Activated CD4-positive, alpha-beta memory T cell treated with anti-CD3 and anti-CD28 coated beads, Interleukin-2, amount 10 ng/mL, durations not matched to agents 7 days and 5 days (primary cell): Measurements from ENCODE around the gene TEX9. TPM values are rescaled to one million over a fixed set of nuclear protein-coding genes. Genes with fewer than 3 reads are reported as not detected.

Experiments used
- CTCF ChIA-PET: fragments of 350-600 bp; sonication (Branson Sonifier 250); formaldehyde crosslinking; loops from one replicate; lab custom pipeline; 2021; ENCODE audit warnings: antibody characterized with exemption, inconsistent platforms; lab: Charles Lee
- POLR2A ChIA-PET: fragments of 350-600 bp; sonication (Branson Sonifier 250); formaldehyde crosslinking; loops from one replicate; lab custom pipeline; 2021; ENCODE audit warnings: antibody characterized with exemption; lab: Charles Lee
- DNase-seq: peaks from one replicate; pipeline ENCODE4 v3.0.0-alpha.2; 2020
- H3K27ac Mint-ChIP-seq: one replicate; pipeline ENCODE4 v1.8.0; 2021; ENCODE audit warnings: mild to moderate bottlenecking, mixed read lengths
- H3K27me3 Mint-ChIP-seq: one replicate; pipeline ENCODE4 v1.8.0; 2021; ENCODE audit warnings: mixed read lengths
- H3K36me3 Mint-ChIP-seq: one replicate; pipeline ENCODE4 v1.8.0; 2021; ENCODE audit warnings: low read depth, mixed read lengths
- H3K4me1 Mint-ChIP-seq: one replicate; pipeline ENCODE4 v1.8.0; 2021; ENCODE audit warnings: mixed read lengths
- H3K4me3 Mint-ChIP-seq: one replicate; pipeline ENCODE4 v1.8.0; 2021; ENCODE audit warnings: mild to moderate bottlenecking, mixed read lengths
- H3K9me3 Mint-ChIP-seq: one replicate; pipeline ENCODE4 v1.8.0; 2021; ENCODE audit warnings: mixed read lengths
- total RNA-seq, 2 experiments: library from RNA; stranded (reverse); gene quantifications; one replicate each; pipeline ENCODE4 v1.2.3, GENCODE V29; 2021

Gene TEX9
- total RNA-seq, 2 experiments from 2014 or later: 0.38 to 0.78 TPM

- Mint-ChIP-seq H3K27ac (no peak overlapping the region), H3K36me3 (no peaks in the 10 kb centered on the region), H3K27me3 (no peaks in the 10 kb centered on the region), H3K4me1 (no peaks in the 10 kb centered on the region), H3K9me3 (no peaks in the 10 kb centered on the region), H3K4me3 (no peak overlapping the region)
- CTCF ChIA-PET: interaction anchor here (1.4 to 2.4 kb wide), 4 partner anchors 11 to 184 kb away, joined by 5 to 12 read pairs (median 10); no protein-coding TSS in a partner anchor
- no peak for DNase-seq
- POLR2A ChIA-PET: no interaction called here
These were observed 63.7 kb downstream of the TEX9 start for GRCh38 chr15:56428821-56429458.

GRCh38 chr15:56432304-56432703, 67.1 kb downstream of the TEX9 start:
- Mint-ChIP-seq H3K4me3 (no peak overlapping the region), H3K27me3 (peaks cover 16% of the 10 kb centered on the region), H3K36me3 (no peaks in the 10 kb centered on the region), H3K9me3 (no peaks in the 10 kb centered on the region), H3K27ac (no peak overlapping the region), H3K4me1 (no peaks in the 10 kb centered on the region)
- DNase-seq: no peak
- ChIA-PET POLR2A (no interaction called here), CTCF (interaction anchor here (0.6 kb wide), 2 partner anchors 383 to 478 kb away, joined by 3 read pairs; no protein-coding TSS in a partner anchor)

DNA sequence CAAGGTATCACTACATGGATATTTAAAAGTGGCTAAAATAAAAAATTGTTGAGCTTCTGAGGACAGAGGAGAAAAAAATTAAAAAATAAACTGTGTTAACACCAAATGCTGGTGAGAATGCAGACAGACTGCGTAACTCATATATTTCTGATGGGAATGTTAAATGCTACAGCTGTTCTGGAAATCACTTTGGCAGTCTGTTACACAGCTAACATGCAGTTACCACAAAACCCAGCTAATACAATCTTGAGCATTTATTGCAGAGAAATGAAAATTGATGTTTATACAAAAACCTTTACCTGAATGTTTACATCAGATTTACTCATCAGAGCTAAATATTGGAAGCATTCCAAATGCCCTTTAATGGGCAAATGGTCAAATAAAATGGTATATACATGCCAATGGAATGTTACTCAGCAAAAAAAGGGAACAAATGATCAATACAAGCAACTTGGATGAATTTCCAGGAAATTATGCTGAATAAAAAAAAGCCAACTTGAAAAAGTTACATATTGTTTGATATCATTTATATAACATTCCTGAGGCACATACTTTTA, 75.1 kb downstream of the TEX9 start:
- Mint-ChIP-seq H3K27ac (no peak overlapping the region), H3K4me1 (no peaks in the 10 kb centered on the region), H3K36me3 (no peaks in the 10 kb centered on the region), H3K9me3 (no peaks in the 10 kb centered on the region), H3K4me3 (no peak overlapping the region), H3K27me3 (peaks cover 26% of the 10 kb centered on the region)
- CTCF ChIA-PET: no interaction called here
- POLR2A ChIA-PET: no interaction called here
- DNase-seq: no peak

DNA sequence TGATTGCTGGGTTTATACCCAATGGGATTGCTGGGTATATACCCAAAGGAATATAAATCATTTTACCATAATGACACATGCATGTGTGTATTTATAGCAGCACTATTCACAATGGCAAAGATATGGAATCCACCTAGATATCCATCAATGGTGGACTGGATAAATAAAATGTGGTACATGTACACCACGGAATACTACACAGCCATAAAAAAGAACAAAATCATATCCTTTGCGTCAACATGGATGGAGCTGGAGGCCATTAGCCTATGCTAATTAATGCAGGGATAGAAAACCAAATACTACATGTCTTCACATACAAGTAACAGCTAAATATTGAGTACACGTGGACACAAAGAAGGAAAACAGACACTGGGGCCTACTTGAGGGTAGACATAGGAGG, 77.1 kb downstream of the TEX9 start:
- H3K27ac Mint-ChIP-seq: no peak overlapping the region
- POLR2A ChIA-PET: no interaction called here

DNA sequence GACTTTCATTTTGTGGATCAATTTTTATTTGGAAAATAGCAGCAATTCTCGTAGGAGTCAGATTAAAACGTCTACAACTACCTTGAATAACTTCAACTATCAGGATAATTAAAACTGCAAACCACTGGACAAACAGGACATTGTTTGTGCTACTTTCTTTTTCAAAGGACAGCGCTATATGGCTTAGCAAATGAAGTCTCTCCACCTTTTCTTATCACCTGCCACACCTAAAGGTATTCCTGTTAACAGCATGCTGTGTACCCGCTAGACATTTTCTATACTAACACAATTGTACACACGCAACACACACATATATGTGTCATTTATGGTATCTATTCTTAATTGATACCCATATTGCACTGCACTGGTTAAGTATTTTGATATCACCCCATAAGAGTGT, 80.5 kb downstream of the TEX9 start:
- peaks cover 12% of the 10 kb centered on the region for H3K27me3 Mint-ChIP-seq
- ChIA-PET POLR2A (no interaction called here), CTCF (no interaction called here)
- no peak overlapping the region for H3K27ac Mint-ChIP-seq
- DNase-seq: no peak
- no peaks in the 10 kb centered on the region for H3K4me1 Mint-ChIP-seq
- no peaks in the 10 kb centered on the region for H3K36me3 Mint-ChIP-seq
- H3K4me3 Mint-ChIP-seq: no peak overlapping the region
- H3K9me3 Mint-ChIP-seq: no peaks in the 10 kb centered on the region

More for the DNA sequence above, 77.1 kb downstream of the TEX9 start:
- H3K36me3 Mint-ChIP-seq: no peaks in the 10 kb centered on the region
- CTCF ChIA-PET: no interaction called here
- H3K4me3 Mint-ChIP-seq: no peak overlapping the region
- no peak for DNase-seq
- peaks cover 18% of the 10 kb centered on the region for H3K27me3 Mint-ChIP-seq
- H3K4me1 Mint-ChIP-seq: no peaks in the 10 kb centered on the region
- no peaks in the 10 kb centered on the region for H3K9me3 Mint-ChIP-seq

DNA sequence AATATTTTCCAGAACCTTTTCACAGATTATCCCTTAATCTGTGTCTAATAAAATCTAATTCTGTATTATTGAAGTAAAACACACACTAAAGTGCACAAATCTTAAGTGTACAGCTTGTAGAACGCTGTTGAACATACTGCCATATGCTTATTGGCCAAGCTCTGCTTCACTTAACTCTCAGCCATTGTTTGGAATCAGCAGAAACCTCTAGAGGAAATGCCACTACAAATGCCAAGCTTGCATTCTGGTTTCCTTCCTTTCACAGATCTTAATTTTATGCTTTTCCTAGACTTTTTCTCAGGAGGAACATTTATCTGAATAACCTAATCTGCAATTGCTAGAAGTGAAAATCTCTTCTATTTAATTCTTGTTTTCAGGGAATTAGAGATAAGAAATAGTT, 89.6 kb downstream of the TEX9 start:
- peaks cover 9% of the 10 kb centered on the region for H3K27me3 Mint-ChIP-seq
- H3K36me3 Mint-ChIP-seq: no peaks in the 10 kb centered on the region
- CTCF ChIA-PET: no interaction called here
- no peak for DNase-seq
- no peak overlapping the region for H3K27ac Mint-ChIP-seq
- no peaks in the 10 kb centered on the region for H3K4me1 Mint-ChIP-seq
- H3K4me3 Mint-ChIP-seq: no peak overlapping the region
- no peaks in the 10 kb centered on the region for H3K9me3 Mint-ChIP-seq
- POLR2A ChIA-PET: no interaction called here

DNA sequence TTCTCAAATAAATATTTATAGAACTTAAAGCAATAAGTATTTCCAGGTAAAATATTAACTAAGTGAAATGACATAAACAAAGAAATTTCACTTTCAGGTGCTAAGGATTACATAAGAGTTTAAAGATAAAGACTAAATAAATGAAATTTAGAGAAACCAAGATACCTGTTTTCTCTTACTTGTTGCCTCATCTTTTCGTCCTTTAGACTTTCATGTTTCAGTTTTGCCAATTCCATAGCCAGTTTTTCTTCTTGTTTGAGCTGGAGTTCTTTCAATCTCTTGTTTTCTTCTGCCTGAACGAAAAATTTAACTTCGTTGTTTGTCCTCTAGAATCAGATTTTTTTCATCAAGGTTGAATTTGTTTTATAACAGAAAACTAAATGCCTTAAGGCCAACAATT, 91.0 kb downstream of the TEX9 start:
- POLR2A ChIA-PET: no interaction called here
- H3K36me3 Mint-ChIP-seq: no peaks in the 10 kb centered on the region

DNA sequence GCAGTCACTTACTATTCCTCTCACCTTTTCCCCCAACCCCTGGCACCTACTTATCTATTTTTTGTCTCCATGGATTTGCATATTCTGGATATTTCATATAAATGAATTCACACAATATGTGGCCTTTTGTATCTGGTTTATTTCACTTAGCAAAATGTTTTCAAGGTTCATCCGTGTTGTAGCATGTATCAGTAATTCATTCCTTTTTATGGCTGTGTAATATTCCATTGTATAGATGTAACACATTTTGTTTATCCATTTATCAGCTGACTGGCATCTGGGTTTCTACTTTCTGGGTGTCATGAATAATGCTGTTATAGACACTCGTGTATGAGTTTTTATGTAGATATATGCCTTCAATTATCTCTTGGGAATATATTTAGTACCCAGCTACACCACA, 93.9 kb downstream of the TEX9 start:
- H3K4me1 Mint-ChIP-seq: no peaks in the 10 kb centered on the region
- ChIA-PET CTCF (no interaction called here), POLR2A (no interaction called here)
- H3K36me3 Mint-ChIP-seq: no peaks in the 10 kb centered on the region
- DNase-seq: no peak
- H3K27ac Mint-ChIP-seq: no peak overlapping the region
- peaks cover 12% of the 10 kb centered on the region for H3K27me3 Mint-ChIP-seq
- no peak overlapping the region for H3K4me3 Mint-ChIP-seq
- no peaks in the 10 kb centered on the region for H3K9me3 Mint-ChIP-seq

More for the DNA sequence above, 91.0 kb downstream of the TEX9 start:
- CTCF ChIA-PET: no interaction called here
- Mint-ChIP-seq H3K27me3 (peaks cover 5% of the 10 kb centered on the region), H3K4me3 (no peak overlapping the region), H3K27ac (no peak overlapping the region), H3K4me1 (no peaks in the 10 kb centered on the region), H3K9me3 (no peaks in the 10 kb centered on the region)
- no peak for DNase-seq

DNA sequence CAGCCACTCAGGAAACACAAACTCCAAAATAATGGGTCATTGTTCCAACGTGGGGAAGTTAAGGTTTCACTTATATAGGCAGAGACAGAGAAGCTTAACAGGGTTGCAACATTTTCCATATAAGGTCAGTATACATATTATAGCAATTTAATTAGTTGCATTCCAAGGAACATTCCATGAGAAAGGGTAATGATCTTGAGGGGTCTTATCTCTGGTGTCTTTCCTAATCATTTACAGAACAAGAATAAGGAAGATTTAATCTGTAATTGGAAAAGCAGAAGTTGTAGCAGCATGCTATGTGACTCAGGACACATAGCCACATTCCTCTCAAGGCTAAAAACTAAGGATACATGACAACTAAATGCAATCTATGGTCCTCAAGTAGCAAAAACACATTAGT, 94.8 kb downstream of the TEX9 start:
- H3K27ac Mint-ChIP-seq: no peak overlapping the region
- no peaks in the 10 kb centered on the region for H3K9me3 Mint-ChIP-seq
- ChIA-PET CTCF (no interaction called here), POLR2A (no interaction called here)
- H3K36me3 Mint-ChIP-seq: no peaks in the 10 kb centered on the region
- no peak overlapping the region for H3K4me3 Mint-ChIP-seq
- H3K4me1 Mint-ChIP-seq: peaks cover 8% of the 10 kb centered on the region
- H3K27me3 Mint-ChIP-seq: peaks cover 20% of the 10 kb centered on the region
- DNase-seq: no peak

- Mint-ChIP-seq H3K27me3 (peaks cover 23% of the 10 kb centered on the region), H3K4me3 (no peak overlapping the region), H3K4me1 (peaks cover 14% of the 10 kb centered on the region), H3K27ac (no peak overlapping the region), H3K9me3 (no peaks in the 10 kb centered on the region), H3K36me3 (no peaks in the 10 kb centered on the region)
- no peak for DNase-seq
- POLR2A ChIA-PET: no interaction called here
- CTCF ChIA-PET: no interaction called here
These were observed 95.7 kb downstream of the TEX9 start for GRCh38 chr15:56460947-56461346.

GRCh38 chr15:56464893-56465520, 99.8 kb downstream of the TEX9 start, which contains the start of gene MNS1:
Gene MNS1 (minus strand): TSS chr15:56465137. CDS start chr15:56464972, 165 bp downstream.
- CTCF ChIA-PET: interaction anchor here (1.2 kb wide), 1 partner anchor 26 kb away, joined by 3 read pairs; no protein-coding TSS in a partner anchor
- peaks cover 25% of the 10 kb centered on the region for H3K4me1 Mint-ChIP-seq
- no peaks in the 10 kb centered on the region for H3K36me3 Mint-ChIP-seq
- POLR2A ChIA-PET: interaction anchor here (0.9 to 1.0 kb wide), 2 partner anchors 269 to 359 kb away, joined by 3 read pairs; no protein-coding TSS in a partner anchor
- peak within 1 kb of the TSS; percentile 79 for H3K4me3 Mint-ChIP-seq
- peak; percentile 77 for DNase-seq
- peaks cover 21% of the 10 kb centered on the region for H3K27me3 Mint-ChIP-seq
- no peak within 1 kb of the TSS for H3K27ac Mint-ChIP-seq
- no peaks in the 10 kb centered on the region for H3K9me3 Mint-ChIP-seq

- H3K27me3 Mint-ChIP-seq: peaks cover 19% of the 10 kb centered on the region
- H3K4me3 Mint-ChIP-seq: no peak overlapping the region
- no peak for DNase-seq
- H3K36me3 Mint-ChIP-seq: no peaks in the 10 kb centered on the region
- no peaks in the 10 kb centered on the region for H3K9me3 Mint-ChIP-seq
- H3K27ac Mint-ChIP-seq: no peak overlapping the region
- ChIA-PET POLR2A (interaction anchor here (0.6 kb wide), 1 partner anchor 9 kb away, joined by 4 read pairs; no protein-coding TSS in a partner anchor), CTCF (no interaction called here)
- H3K4me1 Mint-ChIP-seq: peaks cover 25% of the 10 kb centered on the region
These were observed 102.4 kb downstream of the TEX9 start for GRCh38 chr15:56467616-56468015.

GRCh38 chr15:56468401-56468800, 103.2 kb downstream of the TEX9 start:
- Mint-ChIP-seq H3K27me3 (peaks cover 20% of the 10 kb centered on the region), H3K4me3 (peak overlapping the region; percentile 68), H3K4me1 (peaks cover 25% of the 10 kb centered on the region), H3K9me3 (no peaks in the 10 kb centered on the region), H3K36me3 (no peaks in the 10 kb centered on the region), H3K27ac (no peak overlapping the region)
- POLR2A ChIA-PET: interaction anchor here (0.6 kb wide), 1 partner anchor 8 kb away, joined by 4 read pairs; no protein-coding TSS in a partner anchor
- CTCF ChIA-PET: no interaction called here
- DNase-seq: no peak
